GM12878 (cell line): ENCODE results near the gene SFT2D1.

ENCODE experiments used
- BCLAF1 ChIP-seq: fragments of 450-650 bp; IDR thresholded peaks from 2 replicates; pipeline ENCODE4 v1.6.1; 2017; ENCODE audit warnings: antibody characterized with exemption, mild to moderate bottlenecking, moderate library complexity
- CTCF ChIP-seq, 3 experiments: IDR thresholded peaks in 2 of 3; conservative IDR thresholded peaks in 1 of 3; 2 replicates each; pipeline ENCODE4 v1.5.1; 2011; ENCODE audit warnings: low read depth in 3 of 3, low read length in 3 of 3, mild to moderate bottlenecking in 3 of 3, control low read depth in 2 of 3, moderate library complexity in 2 of 3, inconsistent platforms in 1 of 3, mixed read lengths in 1 of 3; ENCODE audit not compliant: control insufficient read depth in 2 of 3, insufficient read depth in 1 of 3; ENCODE audit errors: extremely low read depth in 1 of 3
- EP300 ChIP-seq, 2 experiments: fragments of 150-350 bp in 1 of 2; IDR thresholded peaks; 2 replicates each; pipeline ENCODE4 v1.6.1; 2011 to 2012; ENCODE audit warnings: low read depth in 2 of 2, low read length in 2 of 2, borderline replicate concordance in 1 of 2, improper control_type of control experiment in 1 of 2, inconsistent platforms in 1 of 2; ENCODE audit not compliant: control insufficient read depth in 1 of 2
- JUND ChIP-seq: IDR thresholded peaks from 2 replicates; pipeline ENCODE4 v1.6.1; 2012; ENCODE audit warnings: low read depth, mild to moderate bottlenecking, low read length, improper control_type of control experiment, moderate library complexity
- MXI1 ChIP-seq: fragments of 150-350 bp; IDR thresholded peaks from 2 replicates; pipeline ENCODE4 v1.6.1; 2011; ENCODE audit warnings: low read depth, mild to moderate bottlenecking, inconsistent platforms, low read length, improper control_type of control experiment
- NFXL1 ChIP-seq: fragments of 450-650 bp; IDR thresholded peaks from 2 replicates; pipeline ENCODE4 v1.6.1; 2017; ENCODE audit warnings: antibody characterized with exemption, mild to moderate bottlenecking, borderline replicate concordance
- NFYB ChIP-seq: IDR thresholded peaks from 2 replicates; pipeline ENCODE4 v1.6.1; 2011; ENCODE audit warnings: low read depth, mild to moderate bottlenecking, low read length, improper control_type of control experiment, moderate library complexity; ENCODE audit not compliant: insufficient read depth
- POLR2A ChIP-seq: IDR thresholded peaks from 2 replicates; pipeline ENCODE4 v1.6.1; 2011; ENCODE audit warnings: low read depth, mild to moderate bottlenecking, low read length
- POLR2AphosphoS5 ChIP-seq: IDR thresholded peaks from 2 replicates; pipeline ENCODE4 v1.6.1; 2011; ENCODE audit warnings: mild to moderate bottlenecking, low read length, inconsistent platforms
- RBBP5 ChIP-seq: fragments of 200-600 bp; sonication (generic); conservative IDR thresholded peaks from 2 replicates; pipeline ENCODE4 v1.6.1; 2016
- REST ChIP-seq: IDR thresholded peaks from 2 replicates; pipeline ENCODE4 v1.6.1; 2012; ENCODE audit warnings: mild to moderate bottlenecking, low read depth, low read length
- RUNX3 ChIP-seq: IDR thresholded peaks from 2 replicates; pipeline ENCODE4 v1.6.1; 2012; ENCODE audit warnings: low read length, inconsistent platforms
- ZSCAN29 ChIP-seq: fragments of 450-650 bp; IDR thresholded peaks from 2 replicates; pipeline ENCODE4 v1.6.1; 2017; ENCODE audit warnings: mild to moderate bottlenecking, moderate library complexity

- TF ChIP-seq CTCF (IDR thresholded peaks at IDR 0.05 in 2 of 3, conservative IDR thresholded peaks at IDR 0.05 in 1 of 3; ENCODE audit: control insufficient read depth in 2 of 3, extremely low read depth in 1 of 3, insufficient read depth in 1 of 3, low read depth in 3 of 3, low read length in 3 of 3) (no peak), ZSCAN29 (no peak), RBBP5 (no peak), BCLAF1 (no peak), NFXL1 (no peak), RUNX3 (no peak), REST (no peak), MXI1 (no peak), POLR2A (no peak), NFYB (no peak), EP300 (IDR thresholded peaks at IDR 0.05; ENCODE audit: borderline replicate concordance in 1 of 2, control insufficient read depth in 1 of 2, low read depth in 2 of 2, low read length in 2 of 2) (no peak), POLR2AphosphoS5 (no peak), JUND (no peak)
Observed at GRCh38 chr6:166300357-166300987, 41.9 kb downstream of the SFT2D1 start.
